Neural progenitor cell (in vitro differentiated cells): ENCODE results near the gene NTM. TPM values are rescaled to one million over a fixed set of nuclear protein-coding genes. Genes with fewer than 3 reads are reported as not detected.

Experiments used
- DNase-seq: peaks from one replicate; pipeline ENCODE4 v3.0.0-alpha.2; 2016; ENCODE audit warnings: low spot score
- H2AFZ ChIP-seq: fragments of 200-600 bp; sonication (generic); replicated peaks from 2 replicates; pipeline ENCODE4 v1.6.1; 2016; ENCODE audit warnings: antibody characterized with exemption
- H3F3A ChIP-seq: fragments of 200-600 bp; sonication (generic); 2 replicates; pipeline ENCODE4 v1.6.1; 2016; ENCODE audit warnings: antibody characterized with exemption, low read depth
- H3K27ac ChIP-seq: fragments of 200-600 bp; sonication (generic); 2 replicates; pipeline ENCODE4 v1.5.1; 2016; ENCODE audit warnings: mild to moderate bottlenecking
- H3K27me3 ChIP-seq: fragments of 200-600 bp; sonication (generic); 2 replicates; pipeline ENCODE4 v1.6.1; 2016; ENCODE audit warnings: mild to moderate bottlenecking, moderate library complexity
- H3K36me3 ChIP-seq: fragments of 200-600 bp; sonication (generic); 2 replicates; pipeline ENCODE4 v1.5.1; 2016
- H3K4me1 ChIP-seq: fragments of 200-600 bp; sonication (generic); 2 replicates; pipeline ENCODE4 v1.6.1; 2016; ENCODE audit warnings: mixed run types
- H3K4me2 ChIP-seq: fragments of 200-600 bp; sonication (generic); 2 replicates; pipeline ENCODE4 v1.6.1; 2016
- H3K4me3 ChIP-seq: fragments of 200-600 bp; sonication (generic); 2 replicates; pipeline ENCODE4 v1.5.1; 2016
- H3K79me2 ChIP-seq: fragments of 200-600 bp; sonication (generic); 2 replicates; pipeline ENCODE4 v1.6.1; 2016; ENCODE audit warnings: low read depth
- H3K9ac ChIP-seq: fragments of 200-600 bp; sonication (generic); 2 replicates; pipeline ENCODE4 v1.6.1; 2016
- H3K9me3 ChIP-seq: fragments of 200-600 bp; sonication (generic); 2 replicates; pipeline ENCODE4 v1.5.1; 2016; ENCODE audit warnings: low read depth
- H4K20me1 ChIP-seq: fragments of 200-600 bp; sonication (generic); 2 replicates; pipeline ENCODE4 v1.6.1; 2016; ENCODE audit warnings: low read depth
- H3K27ac Mint-ChIP-seq: 3 replicates; pipeline ENCODE4 v1.8.0; 2021; ENCODE audit warnings: mixed read lengths
- H3K27me3 Mint-ChIP-seq: 2 replicates; pipeline ENCODE4 v1.8.0; 2022; ENCODE audit warnings: low read depth, mild to moderate bottlenecking, inconsistent platforms, moderate library complexity, mixed read lengths; ENCODE audit not compliant: insufficient read depth
- H3K36me3 Mint-ChIP-seq: 3 replicates; pipeline ENCODE4 v1.8.0; 2021; ENCODE audit warnings: mixed read lengths
- H3K4me1 Mint-ChIP-seq: 3 replicates; pipeline ENCODE4 v1.8.0; 2021; ENCODE audit warnings: mixed read lengths
- H3K4me3 Mint-ChIP-seq: 3 replicates; pipeline ENCODE4 v1.8.0; 2021; ENCODE audit warnings: mild to moderate bottlenecking, moderate library complexity, mixed read lengths
- H3K9me3 Mint-ChIP-seq: 3 replicates; pipeline ENCODE4 v1.8.0; 2020; ENCODE audit warnings: mixed read lengths
- CTCF ChIP-seq: fragments of 200-600 bp; sonication (generic); IDR thresholded peaks from 2 replicates; pipeline ENCODE4 v1.5.1; 2017; ENCODE audit warnings: antibody characterized with exemption, mild to moderate bottlenecking
- EZH2 ChIP-seq: fragments of 200-600 bp; sonication (generic); IDR thresholded peaks from 2 replicates; pipeline ENCODE4 v1.6.1; 2017; ENCODE audit warnings: antibody characterized with exemption, mild to moderate bottlenecking, moderate library complexity
- EZH2phosphoT487 ChIP-seq: fragments of 200-600 bp; sonication (generic); IDR thresholded peaks from 2 replicates; pipeline ENCODE4 v1.6.1; 2017; ENCODE audit warnings: antibody characterized with exemption
- total RNA-seq: library from RNA; depleted of rRNA; stranded (reverse); fragments of >200 nt; gene quantifications from 2 replicates; pipeline ENCODE4 v1.2.3, GENCODE V29; 2015; ENCODE audit warnings: low replicate concordance

NTM gene
- total RNA-seq, 1 donor from 2014 or later: 4.3 TPM

GRCh38 chr11:131421066-131421855, 50.8 kb downstream of the NTM start:
- Histone ChIP-seq H3K27me3 (no peaks in the 10 kb centered on the region), H2AFZ (no peak overlapping the region), H4K20me1 (no peaks in the 10 kb centered on the region), H3K79me2 (no peaks in the 10 kb centered on the region), H3F3A (peaks cover 7% of the 10 kb centered on the region), H3K9ac (no peak overlapping the region), H3K9me3 (no peaks in the 10 kb centered on the region), H3K27ac (no peak overlapping the region), H3K4me1 (peaks cover 8% of the 10 kb centered on the region), H3K4me3 (no peak overlapping the region), H3K4me2 (no peak overlapping the region), H3K36me3 (no peaks in the 10 kb centered on the region)
- H3K36me3 Mint-ChIP-seq: no peaks in the 10 kb centered on the region
- peaks cover 8% of the 10 kb centered on the region for H3K4me1 Mint-ChIP-seq
- H3K27ac Mint-ChIP-seq: no peak overlapping the region
- DNase-seq: no peak
- no peaks in the 10 kb centered on the region for H3K9me3 Mint-ChIP-seq
- peaks cover 7% of the 10 kb centered on the region for H3K27me3 Mint-ChIP-seq
- no peak for TF ChIP-seq EZH2phosphoT487
- TF ChIP-seq EZH2: no peak
- TF ChIP-seq CTCF: no peak
- H3K4me3 Mint-ChIP-seq: no peak overlapping the region

GRCh38 chr11:131422029-131422428, 51.6 kb downstream of the NTM start:
- H3K36me3 ChIP-seq: no peaks in the 10 kb centered on the region
- H3K9me3 ChIP-seq: no peaks in the 10 kb centered on the region
- H3K79me2 ChIP-seq: no peaks in the 10 kb centered on the region
- TF ChIP-seq CTCF (no peak), EZH2 (no peak), EZH2phosphoT487 (no peak)
- no peak overlapping the region for H3K27ac ChIP-seq
- peaks cover 8% of the 10 kb centered on the region for H3K4me1 ChIP-seq
- H3K27me3 Mint-ChIP-seq: peaks cover 7% of the 10 kb centered on the region
- H3K27ac Mint-ChIP-seq: no peak overlapping the region
- H3K4me3 ChIP-seq: no peak overlapping the region
- no peaks in the 10 kb centered on the region for H4K20me1 ChIP-seq
- H3K4me3 Mint-ChIP-seq: no peak overlapping the region
- peaks cover 8% of the 10 kb centered on the region for H3K4me1 Mint-ChIP-seq
- peaks cover 7% of the 10 kb centered on the region for H3F3A ChIP-seq
- no peaks in the 10 kb centered on the region for H3K27me3 ChIP-seq
- no peak overlapping the region for H3K9ac ChIP-seq
- H3K36me3 Mint-ChIP-seq: no peaks in the 10 kb centered on the region
- no peak overlapping the region for H3K4me2 ChIP-seq
- no peak for DNase-seq
- H2AFZ ChIP-seq: no peak overlapping the region
- H3K9me3 Mint-ChIP-seq: no peaks in the 10 kb centered on the region

DNA sequence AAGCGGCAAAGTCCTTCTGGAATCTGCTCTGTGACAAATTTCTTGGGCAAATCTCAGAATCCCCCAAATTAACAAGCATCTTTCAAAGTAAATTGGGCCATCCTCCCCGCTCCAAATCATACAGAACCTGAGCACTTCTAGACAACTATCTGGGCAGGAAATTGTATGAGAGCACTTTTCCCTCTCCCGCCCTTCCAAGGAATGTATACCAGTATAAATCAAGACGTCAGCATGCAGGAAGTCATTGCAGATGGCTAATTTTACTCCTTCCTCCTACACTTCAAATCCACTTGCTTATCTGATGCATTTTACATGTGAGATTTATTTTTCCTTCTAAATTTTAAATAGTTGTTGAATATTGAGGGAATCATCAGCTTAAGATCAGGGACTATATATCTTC, 52.1 kb downstream of the NTM start:
- Mint-ChIP-seq H3K36me3 (no peaks in the 10 kb centered on the region), H3K4me1 (peaks cover 8% of the 10 kb centered on the region), H3K27ac (no peak overlapping the region), H3K4me3 (no peak overlapping the region), H3K9me3 (no peaks in the 10 kb centered on the region), H3K27me3 (peaks cover 7% of the 10 kb centered on the region)
- Histone ChIP-seq H3K9ac (no peak overlapping the region), H3K36me3 (no peaks in the 10 kb centered on the region), H3K9me3 (no peaks in the 10 kb centered on the region), H3K4me3 (no peak overlapping the region), H3K27ac (no peak overlapping the region), H3F3A (peaks cover 7% of the 10 kb centered on the region), H3K4me2 (no peak overlapping the region), H2AFZ (no peak overlapping the region), H3K27me3 (no peaks in the 10 kb centered on the region), H3K79me2 (no peaks in the 10 kb centered on the region), H3K4me1 (peaks cover 8% of the 10 kb centered on the region), H4K20me1 (no peaks in the 10 kb centered on the region)
- TF ChIP-seq EZH2: no peak
- no peak for TF ChIP-seq EZH2phosphoT487
- no peak for TF ChIP-seq CTCF
- DNase-seq: no peak
